Tongue (tissue), 1 donor: ENCODE measurements around the gene RNASE12. TPM values are rescaled to one million over a fixed set of nuclear protein-coding genes. Genes with fewer than 3 reads are reported as not detected.

ENCODE experiments used
- total RNA-seq: library from RNA; depleted of rRNA; stranded (reverse); fragments of >200 nt; gene quantifications from one replicate; pipeline ENCODE4 v1.2.3, GENCODE V29; 2014

RNASE12 gene
- total RNA-seq, 1 donor from 2014 or later = not detected

Other genes with a start within 250 kb of the RNASE12 start
- gene PARP2, start 247.7 kb downstream of the RNASE12 start, total RNA-seq = 14.2 TPM
- gene TEP1, start 177.9 kb downstream of the RNASE12 start, total RNA-seq = 13.3 TPM
- 1.9 TPM for gene KLHL33, start 155.2 kb downstream of the RNASE12 start, total RNA-seq
- gene OSGEP, start 136.6 kb downstream of the RNASE12 start, total RNA-seq = 32.6 TPM
- 49.1 TPM for gene APEX1, start 136.2 kb downstream of the RNASE12 start, total RNA-seq
- gene PIP4P1, start 129.9 kb downstream of the RNASE12 start, total RNA-seq = 19.5 TPM
- gene PNP, start 122.0 kb downstream of the RNASE12 start, total RNA-seq = 9.2 TPM
- gene RNASE10, start 85.8 kb downstream of the RNASE12 start, total RNA-seq = not detected
- not detected for gene RNASE9, start 30.3 kb downstream of the RNASE12 start, total RNA-seq
- gene RNASE11, start 3.4 kb downstream of the RNASE12 start, total RNA-seq = not detected
- gene OR6S1, start 50.3 kb upstream of the RNASE12 start, total RNA-seq = not detected
- 21.0 TPM for gene RNASE4, start 93.2 kb upstream of the RNASE12 start, total RNA-seq
- 4.3 TPM for gene ANG, start 97.4 kb upstream of the RNASE12 start, total RNA-seq
- gene EDDM3A, start 154.5 kb upstream of the RNASE12 start, total RNA-seq = not detected
- gene EDDM3B, start 177.0 kb upstream of the RNASE12 start, total RNA-seq = not detected
- 3.1 TPM for gene RNASE6, start 189.9 kb upstream of the RNASE12 start, total RNA-seq
- gene RNASE1, start 211.5 kb upstream of the RNASE12 start, total RNA-seq = 38.5 TPM